Posterior vena cava (tissue), 2 donors: ENCODE measurements around the gene SNAPC2. TPM values are rescaled to one million over a fixed set of nuclear protein-coding genes. Genes with fewer than 3 reads are reported as not detected.
A peak's percentile ranks its signal among the peaks of the same experiment; 100 is the strongest.
"Not testable (repeated sequence)": the region's sequence is repeated elsewhere in the genome, so short reads cannot be mapped to it uniquely, and the experiment has no call there.

ENCODE experiments used
- DNase-seq: peaks from one replicate; pipeline ENCODE4 v3.0.0-alpha.2; 2020; ENCODE audit warnings: low spot score
- intact Hi-C, 2 donors: fragments of 100-400 bp; cut with DNase I; formaldehyde crosslinking; loops; one replicate each; pipeline versions ENCODE4 v1.14.1 to v1.14.2; 2022 to 2023
- total RNA-seq, 2 donors: library from RNA; stranded (reverse); fragmentation: NEBNext Ultra II Directional; extraction: Animal tissue kit (Norgen Biotek cat#: 25700); gene quantifications; one replicate each; pipeline ENCODE4 v1.2.1, GENCODE V29; 2021
- donor health status: DM: yes; HTN: yes; CAD: no.
- donor health status: DM: yes; HTN: yes; CAD: no.

The SNAPC2 gene
- total RNA-seq, 2 donors from 2014 or later = 25.4 to 28.7 TPM

DNA sequence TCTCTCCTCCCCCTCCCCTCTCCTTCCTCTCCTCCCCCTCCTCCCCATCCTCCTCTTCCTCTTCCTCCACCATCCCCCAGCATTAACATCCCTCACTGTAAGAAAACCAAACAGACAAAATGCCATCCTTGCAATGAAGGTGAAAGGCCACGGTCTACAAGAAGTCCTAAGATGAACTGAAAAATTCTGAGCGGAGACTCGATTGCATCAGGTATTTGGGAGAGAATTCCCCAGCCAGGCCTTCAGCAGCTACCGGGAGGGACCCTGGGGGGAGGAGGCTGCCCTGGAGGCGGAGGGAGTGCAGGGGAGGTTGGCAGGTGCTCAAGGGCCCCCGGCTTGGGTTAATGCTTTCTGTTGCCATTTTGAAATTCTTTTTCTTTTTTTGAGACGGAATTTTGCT, 33.4 kb downstream of the SNAPC2 start:
- intact Hi-C loops = loop anchor here in 1 of 2 donors (10.0 kb wide), 1 partner anchor 201 kb away; no protein-coding TSS in a partner anchor
- no peak for DNase-seq

DNA sequence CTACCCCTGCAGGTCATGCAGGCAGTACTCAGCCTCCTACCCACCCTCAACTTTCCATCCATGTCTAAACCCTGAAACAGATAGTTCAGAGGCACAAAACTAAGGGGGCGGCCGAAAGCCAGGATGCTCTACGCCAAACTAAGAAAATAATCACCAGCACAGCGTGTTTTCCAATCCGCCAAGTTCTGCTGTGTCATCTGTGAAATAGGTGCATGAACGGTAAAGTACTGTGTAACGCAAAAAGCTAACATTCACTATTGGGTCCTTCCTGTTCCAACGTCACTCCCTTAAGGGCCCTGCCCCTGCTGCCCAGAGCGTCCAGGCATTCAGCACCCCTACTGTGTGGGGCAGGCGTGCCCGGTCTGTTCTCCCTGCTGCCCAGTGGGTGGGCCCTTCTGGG, 35.6 kb downstream of the SNAPC2 start:
- no peak for DNase-seq
- intact Hi-C loops = loop anchor here in 1 of 2 donors (10.0 kb wide), 1 partner anchor 199 kb away; no protein-coding TSS in a partner anchor

DNA sequence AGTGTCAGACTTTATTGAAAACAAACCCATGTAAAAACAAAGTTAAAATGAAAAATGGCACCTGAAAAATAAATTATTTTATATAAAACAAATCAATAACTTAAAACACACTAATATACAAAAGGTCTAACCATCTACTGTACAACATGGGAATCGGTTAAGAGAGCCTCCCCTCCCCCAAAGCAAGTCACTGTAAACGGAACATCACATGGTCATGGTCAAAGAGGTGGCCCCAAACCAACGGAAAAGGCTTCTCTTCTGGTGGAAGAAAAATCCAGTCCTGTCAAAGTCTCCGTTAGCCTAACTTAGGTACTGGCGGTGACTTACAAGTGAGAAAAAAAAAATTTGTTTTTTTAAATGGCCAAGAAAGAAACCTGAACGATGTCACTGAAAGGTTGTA, 39.1 kb downstream of the SNAPC2 start:
- no peak for DNase-seq
- intact Hi-C loops = loop anchor here in 1 of 2 donors (10.0 kb wide), 1 partner anchor 196 kb away; no protein-coding TSS in a partner anchor

DNA sequence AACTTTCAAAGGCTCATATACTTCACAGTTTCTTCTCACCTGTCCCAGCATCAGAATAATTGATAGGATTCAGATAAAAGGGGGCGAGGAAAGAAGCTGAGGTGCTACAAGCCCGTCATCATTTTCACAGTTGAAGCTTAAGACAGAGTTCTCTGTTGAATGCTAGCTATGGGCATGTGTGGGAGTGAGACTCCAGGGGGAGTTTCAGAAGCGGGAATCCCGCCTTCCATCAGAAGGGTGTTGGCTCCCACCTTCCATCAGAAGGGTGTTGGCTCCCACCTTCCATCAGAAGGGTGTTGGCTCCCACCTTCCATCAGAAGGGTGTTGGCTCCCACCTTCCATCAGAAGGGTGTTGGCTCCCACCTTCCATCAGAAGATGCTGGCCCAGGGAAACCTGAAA, 40.9 kb downstream of the SNAPC2 start:
- DNase-seq, intact Hi-C loops: not testable (repeated sequence)

DNA sequence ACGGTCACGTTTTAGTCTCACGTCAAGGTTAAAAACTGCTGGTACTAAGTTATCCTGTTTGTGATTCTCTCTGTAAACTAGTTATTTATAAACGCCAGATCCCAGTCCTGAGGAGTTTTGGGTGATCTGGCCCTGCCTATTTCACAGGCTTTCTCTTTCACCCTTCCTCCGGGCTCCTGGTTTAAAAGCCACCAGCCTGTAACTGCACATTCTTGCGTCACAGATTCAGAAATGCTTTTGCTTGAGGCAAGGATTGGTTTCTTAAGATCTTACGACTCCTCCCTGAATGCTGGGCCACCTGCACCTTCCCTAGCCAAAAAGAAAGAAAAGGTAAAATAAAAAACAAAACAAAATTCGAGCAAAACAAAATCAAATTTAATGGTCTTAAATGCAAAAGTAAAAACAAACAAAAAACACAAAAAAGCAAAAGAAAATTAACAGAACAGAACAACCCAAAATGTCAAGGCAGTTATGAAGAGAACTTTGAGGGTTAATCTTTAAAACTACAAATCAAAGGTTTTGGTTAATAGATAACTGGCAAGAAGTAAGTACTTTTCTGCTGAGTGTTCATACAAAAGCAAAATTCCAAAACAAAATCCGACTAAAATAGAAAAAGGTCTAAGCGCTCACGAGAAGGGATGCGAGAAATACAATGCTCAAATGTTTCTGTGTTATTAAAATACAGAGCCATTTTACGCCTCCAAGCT, 41.9 kb downstream of the SNAPC2 start:
- intact Hi-C loops = no loop called here

DNA sequence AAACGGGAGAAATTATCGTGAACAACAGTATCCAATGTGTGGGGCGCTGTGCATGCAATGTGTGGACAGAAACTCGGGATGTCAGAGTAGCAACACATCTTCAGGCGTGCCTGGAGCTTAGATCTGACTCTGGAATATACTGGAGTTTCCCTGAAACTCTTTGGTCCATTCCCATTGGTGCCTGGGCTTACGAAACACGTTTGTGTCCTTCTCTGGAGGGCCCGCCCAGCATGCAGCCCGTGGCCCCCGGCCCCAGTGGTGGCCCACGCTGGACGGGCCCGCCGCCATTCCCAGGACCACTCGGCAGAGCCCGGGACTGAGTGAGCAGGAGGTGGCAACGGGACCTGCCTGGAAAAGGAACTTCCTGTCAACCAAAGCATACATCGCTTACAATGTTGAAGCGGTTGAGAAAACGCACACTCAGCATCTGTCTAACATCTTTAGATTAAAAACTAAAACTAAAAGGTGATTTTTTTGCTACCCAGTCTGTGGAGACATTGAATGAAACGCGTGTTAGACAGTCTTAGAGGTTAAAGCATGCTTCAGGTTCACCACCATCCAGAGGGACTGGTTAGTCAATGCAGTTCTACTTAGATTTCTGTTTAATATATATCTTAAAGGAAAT, 42.6 kb downstream of the SNAPC2 start:
- intact Hi-C loops = no loop called here
- DNase-seq = no peak

More for the DNA sequence above, 41.9 kb downstream of the SNAPC2 start:
- DNase-seq = no peak

DNA sequence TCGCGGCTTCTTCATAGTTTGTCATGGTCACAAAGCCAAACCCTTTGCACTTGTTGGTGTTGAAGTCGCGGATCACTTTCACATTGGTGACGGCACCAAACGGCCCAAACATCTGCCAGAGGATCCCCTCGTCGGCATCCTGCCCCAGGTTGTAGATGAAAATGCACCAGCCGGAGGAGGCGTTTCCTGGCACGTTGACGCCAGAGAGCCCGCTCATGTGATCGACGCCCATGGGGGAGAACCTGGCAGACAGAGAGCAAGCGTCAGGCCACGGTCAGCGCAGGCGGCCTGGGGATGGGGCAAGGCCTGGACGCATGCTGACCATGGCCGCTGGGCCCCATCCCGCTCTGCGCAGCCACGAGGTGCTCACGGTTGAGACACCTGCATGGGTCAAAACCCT, 43.4 kb downstream of the SNAPC2 start:
- DNase-seq = no peak
- intact Hi-C loops = no loop called here

DNA sequence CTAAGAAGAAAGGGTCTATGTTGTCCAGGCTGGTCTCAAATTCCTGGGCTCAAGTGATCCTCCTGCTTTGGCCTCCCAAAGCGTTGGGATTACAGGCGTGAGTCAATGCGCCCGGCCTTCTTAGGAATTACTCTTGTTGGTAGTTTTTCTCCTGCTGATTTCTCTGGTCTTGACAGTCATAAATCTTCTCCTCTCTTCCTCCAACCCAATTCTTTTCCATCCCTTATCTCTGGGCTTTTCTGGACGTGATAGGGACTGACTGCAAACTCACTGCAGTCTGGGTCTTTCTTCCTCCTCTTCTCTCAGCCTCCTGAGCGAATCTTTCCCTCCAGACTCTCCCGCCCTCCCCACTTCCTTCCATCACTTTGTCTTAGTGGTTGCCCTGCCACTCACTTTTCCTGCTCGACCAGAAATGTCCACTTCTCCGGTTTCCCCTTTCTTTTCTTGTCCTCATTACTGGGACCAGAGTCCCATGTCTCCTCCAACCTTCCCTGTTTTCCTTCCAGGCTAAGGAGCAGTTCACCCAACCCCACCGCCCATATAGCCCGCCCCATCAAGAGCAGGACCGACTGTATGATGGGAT, 45.2 kb downstream of the SNAPC2 start:
- intact Hi-C loops = no loop called here

DNA sequence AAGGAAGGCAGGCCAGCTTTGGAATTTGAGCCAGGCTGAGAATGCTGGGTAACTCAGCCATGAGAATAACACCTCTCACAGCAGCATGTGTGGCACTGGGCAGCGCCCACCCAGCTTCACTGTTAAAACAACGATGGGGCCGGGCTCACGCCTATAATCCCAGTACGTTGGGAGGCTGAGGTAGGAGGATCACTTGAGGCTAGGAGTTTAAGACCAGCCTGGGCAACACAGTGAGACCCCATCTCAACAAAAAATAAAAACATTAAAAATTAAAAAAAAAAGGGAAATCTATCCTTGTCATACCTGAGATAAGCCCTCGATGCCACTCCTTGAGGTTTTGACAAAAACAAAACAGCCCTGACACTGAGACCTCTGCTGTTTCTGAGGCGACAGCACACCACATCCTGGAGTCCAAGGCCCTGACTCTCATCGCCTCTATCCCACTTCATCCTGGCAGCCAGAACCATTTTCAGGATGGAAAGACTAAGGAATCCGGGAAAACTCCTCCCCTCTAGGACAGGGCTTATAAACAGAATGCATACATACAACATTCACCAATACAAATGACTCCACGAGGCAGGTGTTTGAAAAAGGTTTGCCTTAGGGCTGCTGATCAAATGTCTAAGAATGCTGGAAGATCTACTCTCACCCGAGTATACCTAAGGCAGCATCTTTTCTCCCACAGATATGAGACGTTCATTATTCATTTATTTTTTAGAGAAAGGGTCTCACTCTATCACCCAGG, 46.0 kb downstream of the SNAPC2 start:
- intact Hi-C loops = no loop called here

More for the DNA sequence above, 45.2 kb downstream of the SNAPC2 start:
- no peak for DNase-seq

DNA sequence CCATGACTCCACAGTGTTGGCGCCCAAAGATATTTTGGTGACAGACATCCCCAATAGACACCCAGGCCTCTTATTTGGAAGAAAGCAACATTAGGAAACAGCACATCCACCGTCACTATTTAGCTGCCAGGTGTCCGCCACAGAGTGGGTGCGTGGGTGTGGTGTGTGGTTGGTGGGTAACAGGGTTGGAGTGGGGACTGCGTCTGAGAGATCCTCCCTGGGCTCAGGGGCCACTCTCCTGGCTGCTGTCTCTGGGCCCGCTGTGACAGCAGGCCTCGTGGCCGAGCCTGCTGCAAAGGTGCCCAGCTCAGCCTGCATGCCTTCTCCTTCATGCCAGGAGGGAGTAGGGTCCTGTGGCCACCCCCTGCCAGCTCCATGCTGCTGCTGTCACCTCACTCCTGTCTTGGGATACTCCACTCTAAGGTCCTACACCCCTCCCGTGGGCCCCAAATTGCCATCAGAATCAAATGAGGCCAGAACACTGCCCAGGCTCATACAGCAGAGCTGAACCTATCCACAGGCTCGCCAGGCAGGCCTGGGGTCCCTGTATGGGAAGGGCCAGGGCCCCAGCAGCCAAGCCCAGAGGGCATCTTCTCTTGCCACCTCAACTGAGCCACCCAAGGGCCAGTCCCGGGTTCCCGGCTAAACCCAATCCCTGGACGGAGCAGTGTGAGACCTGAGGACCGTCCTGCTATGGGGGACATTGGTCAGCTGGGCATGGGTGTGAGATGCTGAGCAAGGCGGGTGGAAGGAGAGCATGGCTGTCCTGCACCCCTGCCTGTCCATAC, 48.1 kb downstream of the SNAPC2 start:
- intact Hi-C loops = no loop called here
- DNase-seq = no peak

More for the DNA sequence above, 46.0 kb downstream of the SNAPC2 start:
- no peak for DNase-seq

DNA sequence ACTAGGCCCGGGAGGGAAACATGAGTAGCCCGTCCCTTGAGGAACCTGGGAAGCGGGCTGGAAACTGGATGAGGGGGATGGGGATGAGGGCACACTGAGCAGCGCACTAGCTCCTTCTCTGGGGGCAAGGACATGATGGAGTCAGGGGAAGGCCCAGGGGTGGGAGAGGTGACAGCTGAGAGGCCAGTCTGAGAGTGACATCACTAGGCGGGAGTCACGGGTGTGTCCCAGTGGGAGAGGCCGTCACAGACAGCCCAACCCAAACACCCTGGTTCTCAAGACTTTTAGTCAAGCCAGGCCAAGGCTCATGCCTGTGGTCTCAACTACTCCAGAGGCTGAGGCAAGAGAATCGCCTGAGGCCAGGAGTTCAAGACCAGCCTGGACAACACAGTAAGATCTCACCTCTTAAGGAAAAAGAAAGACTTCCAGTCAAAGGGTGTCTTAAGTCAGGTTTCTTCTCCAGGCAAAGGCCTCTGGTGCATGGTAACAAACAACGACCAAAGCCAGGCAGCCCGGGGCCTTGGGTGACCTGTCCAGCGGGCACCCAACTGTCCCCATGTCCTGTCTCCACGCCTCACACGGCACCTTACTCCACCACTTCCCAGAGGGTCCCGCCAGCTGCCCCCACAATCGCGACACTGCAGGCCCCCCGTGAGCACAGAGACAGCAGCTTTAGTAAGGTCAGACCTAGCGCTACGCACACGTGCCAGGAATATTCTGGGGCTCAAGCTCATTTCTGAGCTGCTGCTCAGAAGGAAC, 48.8 kb downstream of the SNAPC2 start:
- intact Hi-C loops = no loop called here
- DNase-seq = no peak

DNA sequence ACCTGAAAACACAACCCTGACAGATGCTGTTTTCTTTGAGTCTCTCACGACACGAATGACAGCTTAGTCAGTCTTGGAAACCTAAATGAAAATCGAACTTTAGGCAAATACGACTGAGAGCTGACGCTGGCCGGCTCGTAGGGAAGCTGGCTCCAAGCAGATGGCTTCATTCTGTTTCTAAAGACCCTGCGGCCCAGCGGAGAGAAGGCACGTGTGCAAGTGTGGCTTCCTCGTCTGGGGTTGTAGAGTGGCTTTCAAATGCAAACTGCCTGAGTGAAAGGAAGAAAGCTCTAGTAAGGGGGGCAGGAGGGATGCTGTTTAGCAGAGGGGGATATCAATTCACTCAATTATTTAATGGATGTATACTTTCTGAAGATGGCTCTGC, 49.4 kb downstream of the SNAPC2 start:
- no peak for DNase-seq
- intact Hi-C loops = no loop called here

DNA sequence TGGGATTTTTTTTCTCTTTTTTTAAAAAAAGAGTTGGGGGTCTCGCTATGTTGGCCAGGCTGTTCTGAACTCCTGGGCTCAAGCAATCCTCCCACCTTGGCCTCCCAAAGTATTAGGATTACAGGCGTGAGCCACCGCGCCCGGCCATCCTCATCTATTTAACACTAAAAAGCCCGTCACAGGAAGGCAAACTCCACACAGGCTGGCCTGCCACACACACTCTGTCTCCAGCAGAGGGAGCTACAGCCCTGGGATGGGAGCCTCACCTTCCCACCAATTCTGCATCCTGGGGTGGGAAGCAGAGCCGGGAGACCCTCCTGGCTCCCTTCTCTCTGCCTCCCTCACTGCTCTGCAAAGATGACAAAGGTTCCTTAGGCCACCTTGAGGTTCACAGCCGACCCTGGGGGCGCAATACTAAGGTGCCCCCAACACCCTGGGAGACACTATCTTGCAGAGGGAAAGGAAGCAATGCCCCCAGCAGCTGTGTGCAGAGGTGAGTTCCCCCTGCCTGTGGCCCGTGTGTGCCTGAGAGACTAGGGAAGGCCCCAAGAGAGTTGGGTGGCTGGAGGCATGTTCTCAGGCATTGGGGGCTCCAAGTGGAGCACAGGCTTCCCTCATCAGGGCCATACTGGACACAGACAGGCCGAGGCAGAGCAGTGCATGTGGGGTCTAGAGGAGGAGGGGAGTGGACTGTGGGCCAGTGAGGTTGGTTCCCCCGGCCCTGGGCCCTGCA, 50.7 kb downstream of the SNAPC2 start:
- intact Hi-C loops = no loop called here
- DNase-seq = peak; percentile 68

DNA sequence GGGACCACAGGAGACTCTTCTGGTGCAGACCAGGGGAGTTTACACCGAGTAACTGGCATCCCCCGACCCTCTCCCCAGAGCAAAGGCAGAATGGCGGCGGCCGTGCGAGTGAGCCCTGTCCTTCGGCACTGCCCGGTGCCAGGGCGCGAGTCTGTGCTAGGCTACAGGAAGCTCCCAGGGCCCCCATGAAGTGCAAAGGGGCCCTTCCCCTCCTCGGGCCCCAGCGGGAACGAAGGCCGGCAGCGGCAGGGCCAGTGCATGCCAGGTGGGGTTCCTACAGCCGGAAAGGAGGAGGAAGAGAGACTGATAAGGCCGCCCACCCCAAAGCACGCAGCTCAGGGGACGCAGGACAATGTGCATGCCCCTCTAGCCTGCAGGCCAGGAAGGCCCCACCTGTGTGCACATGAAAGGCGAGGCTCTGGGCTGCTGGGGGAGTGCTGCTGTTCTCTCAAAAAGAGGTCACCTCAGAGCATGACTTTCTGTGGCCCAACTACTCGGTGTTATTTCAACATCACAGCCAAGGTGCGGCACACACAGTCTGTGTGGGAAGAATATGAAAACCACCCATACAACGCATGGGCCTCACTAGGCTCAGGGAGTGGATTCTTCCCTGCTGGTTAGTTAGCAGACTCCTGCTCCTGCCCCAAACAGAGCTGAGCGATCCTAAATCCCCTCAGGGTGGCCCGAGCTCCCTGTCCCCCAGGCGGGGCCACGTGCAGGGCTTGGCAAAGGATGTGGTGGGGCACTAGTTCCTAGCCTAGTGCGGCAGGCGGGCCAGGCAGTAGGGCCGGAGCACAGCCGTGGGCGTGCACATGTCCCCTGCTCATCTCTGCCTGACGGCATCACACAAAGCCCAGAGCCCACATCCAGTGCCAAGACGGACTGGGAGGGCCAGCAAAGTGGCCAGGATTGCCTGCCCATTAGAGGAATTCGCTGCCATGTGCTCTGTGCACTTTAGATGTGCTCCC, 51.7 kb downstream of the SNAPC2 start:
- intact Hi-C loops = no loop called here
- DNase-seq = peak; percentile 66
